Thyroid gland (tissue), 4 donors: ENCODE measurements around the gene PYGO1.
"Not testable (repeated sequence)": the region's sequence is repeated elsewhere in the genome, so short reads cannot be mapped to it uniquely, and the experiment has no call there.

ENCODE experiments used
- CTCF ChIP-seq, 6 experiments: fragments of 200-600 bp in 3 of 6; fragments of 450-650 bp in 3 of 6; sonication (generic) in 3 of 6; IDR thresholded peaks; one replicate each; pipeline ENCODE4 v1.5.1; 2016 to 2019; ENCODE audit warnings: antibody characterized with exemption in 6 of 6, mild to moderate bottlenecking in 2 of 6, inconsistent platforms in 1 of 6, moderate library complexity in 1 of 6
- POLR2A ChIP-seq, 2 donors: fragments of 450-650 bp; IDR thresholded peaks; one replicate each; pipeline ENCODE4 v1.6.1; 2017; ENCODE audit warnings: antibody characterized with exemption in 2 of 2, mild to moderate bottlenecking in 2 of 2, moderate library complexity in 1 of 2

GRCh38 chr15:55498109-55498938 is 89.8 kb downstream of the PYGO1 start:
- peak in 1 of 2 donors; percentile 46 for TF ChIP-seq POLR2A (IDR thresholded peaks at IDR 0.05)
- TF ChIP-seq CTCF (IDR thresholded peaks at IDR 0.05) = not testable (repeated sequence)
